ENCODE data around the gene TOMM6.

GRCh38 chr6:41768545-41769308, 18.8 kb upstream of the TOMM6 start:
- TF ChIP-seq CTCF (IDR thresholded peaks at IDR 0.05) (no peak), POLR2AphosphoS5 (IDR thresholded peaks at IDR 0.05; ENCODE audit: low read depth, low read length) (no peak)
